NCI-H82 (cell line): Measurements from ENCODE around the gene HHEX.

ENCODE experiments used
- DNase-seq: peaks from one replicate; lab custom pipeline; 2025; lab: John Stamatoyannopoulos, UW

Gene HHEX

GRCh38 chr10:92692697-92693533, 3.2 kb downstream of the HHEX start:
- DNase-seq, result no peak

- no peak for DNase-seq
Measured at GRCh38 chr10:92693534-92693893, 3.8 kb downstream of the HHEX start.

DNA sequence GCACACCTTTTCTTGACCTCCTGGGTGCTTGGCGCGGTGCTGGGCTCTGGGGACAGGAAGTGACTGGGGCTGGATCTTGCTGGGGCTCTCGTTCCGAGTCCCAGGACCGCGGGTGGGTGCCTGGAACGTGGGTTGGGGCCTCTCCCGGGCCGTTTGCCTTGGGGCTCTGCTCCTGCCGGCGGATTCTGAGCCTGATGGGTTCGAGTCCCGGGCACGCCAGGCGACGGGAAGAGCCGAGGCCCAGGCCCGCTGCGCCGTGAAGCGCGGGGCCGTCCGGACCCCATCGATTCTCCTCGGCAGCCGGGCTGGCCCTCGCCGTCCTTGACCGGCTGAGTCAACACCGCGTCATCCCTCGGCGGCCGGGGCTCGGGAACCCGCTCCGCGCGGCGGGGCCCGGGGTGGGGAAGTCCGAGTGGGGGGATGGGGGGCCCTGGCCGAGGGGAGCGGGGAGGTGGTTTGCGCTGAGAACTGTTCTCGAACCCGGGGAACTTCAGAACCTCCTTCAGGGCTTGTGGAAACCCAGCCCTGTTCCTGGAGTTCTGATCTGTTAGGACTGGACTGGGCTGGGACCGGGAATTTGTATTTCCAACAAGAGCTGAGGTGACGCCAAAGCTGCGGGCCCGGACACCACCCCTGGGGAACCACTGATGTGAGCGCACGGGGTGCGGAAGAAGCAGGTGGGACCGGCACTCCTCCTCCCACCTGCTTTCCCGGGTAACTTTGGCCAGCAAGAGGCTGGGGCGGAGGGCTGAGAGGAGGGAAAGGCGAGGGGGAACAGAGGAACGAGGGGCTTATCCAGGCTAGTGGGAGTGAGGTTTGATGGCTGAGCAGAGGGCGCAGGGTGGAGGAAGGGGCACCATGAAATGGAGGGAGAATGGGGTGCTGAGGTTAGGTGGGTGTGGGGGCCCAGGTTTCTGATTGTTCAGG, 6.2 kb downstream of the HHEX start:
- DNase-seq, result no peak

GRCh38 chr10:92696606-92697383, 7.0 kb downstream of the HHEX start:
- no peak for DNase-seq

GRCh38 chr10:92697663-92698511, 8.1 kb downstream of the HHEX start:
- DNase-seq, result no peak

DNA sequence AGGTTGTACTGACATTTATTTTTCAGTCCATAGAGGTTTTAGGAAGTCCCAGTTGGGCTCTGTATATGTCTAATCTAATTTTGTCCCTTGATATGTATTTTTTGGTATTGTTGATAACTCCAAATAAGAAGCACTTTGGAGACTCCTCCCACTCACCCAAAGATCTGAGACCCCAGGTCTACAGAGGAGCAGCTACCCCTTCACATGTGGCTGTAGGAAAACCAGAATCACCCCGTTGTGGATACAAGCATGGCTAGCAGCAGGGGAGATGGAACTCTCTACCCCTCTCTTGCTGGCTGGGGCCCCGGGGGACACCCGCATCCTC, 9.4 kb downstream of the HHEX start:
- no peak for DNase-seq

DNA sequence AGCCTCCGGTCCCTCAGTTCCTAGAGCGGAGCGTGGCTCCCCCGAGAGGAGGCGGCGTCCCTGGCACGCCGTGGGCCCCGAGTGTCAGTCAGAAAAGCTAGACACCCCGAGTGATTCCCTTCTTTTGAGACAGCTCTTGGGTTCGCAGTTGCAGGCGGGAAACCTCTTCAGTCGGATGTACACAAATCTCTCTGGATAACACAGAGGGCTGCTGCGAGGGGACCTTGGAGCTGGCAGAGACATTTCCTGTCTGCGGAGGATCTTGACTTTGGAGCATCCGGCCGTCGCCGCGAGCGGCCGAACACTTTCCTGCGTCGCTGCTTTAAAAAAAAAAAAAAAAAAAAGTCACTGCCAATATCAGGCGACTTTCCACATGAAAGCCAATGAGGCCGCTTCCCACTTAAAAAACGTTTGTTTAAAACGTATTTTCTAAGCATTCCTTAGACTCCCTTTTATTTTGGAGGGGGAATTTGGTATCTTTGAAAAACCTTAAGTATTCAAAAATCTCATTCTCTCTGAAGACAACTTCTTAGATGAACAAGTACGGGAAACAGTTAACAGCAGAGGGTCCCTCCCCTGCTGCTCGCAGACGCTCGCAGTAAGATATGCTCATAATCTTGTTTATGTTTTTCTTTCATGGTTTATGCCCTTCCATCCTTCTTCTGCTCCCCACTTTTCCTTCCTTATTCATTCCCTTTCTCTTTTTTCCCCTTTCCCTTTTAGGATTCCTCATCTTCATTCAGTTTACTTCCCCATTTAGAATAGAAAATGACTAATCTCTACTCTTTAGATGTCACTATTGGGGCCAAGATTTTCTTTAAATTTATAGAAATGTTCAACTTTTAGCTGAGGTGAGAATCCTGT, 10.0 kb downstream of the HHEX start:
- DNase-seq, result no peak

DNA sequence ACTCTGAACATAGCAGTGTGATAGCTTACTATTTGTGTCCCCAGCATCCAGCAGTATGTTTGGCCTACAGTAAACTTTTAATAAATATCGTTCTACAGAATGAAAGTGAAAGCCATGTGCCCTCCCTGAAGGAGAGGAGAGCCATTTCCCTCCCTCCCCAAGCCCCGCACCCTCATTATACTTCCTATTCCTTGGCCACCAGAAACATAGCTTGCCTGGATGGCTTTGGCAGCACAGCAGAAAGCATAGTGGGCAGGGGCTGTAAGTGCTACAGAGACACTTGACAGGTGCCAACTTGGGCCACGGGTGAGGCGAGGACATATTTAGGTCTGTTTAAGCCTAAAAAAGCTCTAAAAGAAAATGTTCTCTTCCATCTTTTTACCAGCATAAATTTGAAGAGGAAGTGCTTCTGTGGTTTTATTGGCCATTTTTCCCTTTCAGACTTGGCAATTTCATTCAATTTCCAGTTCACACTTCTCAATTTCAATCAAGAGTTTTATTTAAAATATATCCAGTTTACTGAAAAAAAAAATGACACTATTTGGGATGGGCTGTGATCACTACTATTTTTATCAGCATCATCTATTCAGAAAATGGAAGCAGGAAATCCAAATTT, 12.7 kb downstream of the HHEX start:
- DNase-seq, result no peak

GRCh38 chr10:92712016-92712889, 22.5 kb downstream of the HHEX start:
- no peak for DNase-seq

GRCh38 chr10:92714152-92714845, 24.5 kb downstream of the HHEX start:
- DNase-seq, result no peak

DNA sequence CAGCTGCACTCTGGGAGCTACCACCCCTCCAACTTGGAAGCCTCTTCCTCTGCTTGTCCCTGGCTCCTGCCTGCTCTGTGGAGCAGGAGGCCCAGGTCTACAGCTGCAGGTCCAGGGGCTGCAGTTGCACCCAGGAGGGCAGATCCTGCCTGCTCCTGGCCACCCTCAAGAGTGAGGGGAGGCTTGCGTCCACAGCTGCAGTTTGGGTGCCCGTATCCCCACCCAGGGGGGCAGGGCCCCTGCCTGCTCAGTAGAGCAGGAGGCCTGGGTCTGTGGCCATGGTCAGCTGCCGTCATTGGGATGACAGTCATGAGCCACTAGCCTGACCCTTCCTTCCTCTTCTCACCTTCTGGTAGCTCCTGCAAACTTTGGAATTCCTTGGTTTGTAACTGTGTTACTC, 25.1 kb downstream of the HHEX start:
- DNase-seq, result no peak

DNA sequence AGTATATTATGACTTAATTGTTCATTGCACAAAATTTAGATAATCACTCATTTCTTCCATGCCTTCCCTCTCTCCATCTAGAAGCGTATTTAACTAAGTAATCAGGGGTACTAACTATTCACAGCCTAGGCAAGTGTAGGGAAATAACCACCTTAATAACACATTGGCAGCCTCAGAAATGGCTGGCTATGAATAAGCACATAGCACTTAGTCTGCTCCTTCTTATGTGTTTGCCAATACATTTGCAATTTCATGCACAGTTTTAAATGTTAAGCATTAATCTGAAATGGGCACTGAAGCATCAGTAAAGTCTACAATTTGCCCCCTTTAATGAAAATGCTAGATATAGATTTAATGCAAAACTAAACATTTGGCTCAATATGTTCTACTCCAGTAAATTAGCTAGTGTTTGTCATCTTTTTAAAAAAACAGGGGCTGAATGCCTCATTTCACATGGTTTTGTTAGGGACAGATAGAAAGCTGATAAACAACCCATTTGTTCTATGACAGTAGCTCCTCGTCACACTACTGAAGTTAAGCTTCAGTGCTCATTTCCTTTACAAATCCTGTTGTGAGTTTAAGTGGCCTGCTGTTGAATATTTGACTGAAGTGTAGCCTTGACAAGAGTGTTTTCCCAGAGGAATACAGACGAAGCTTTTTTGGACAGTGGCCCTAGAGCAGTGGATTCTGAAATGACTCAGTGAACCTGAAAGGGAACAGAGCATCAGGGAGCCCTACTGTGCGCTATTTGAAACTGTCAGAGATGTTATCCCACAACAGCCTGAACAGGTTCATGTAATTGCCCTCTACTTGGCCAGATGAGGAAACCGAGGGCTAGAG, 30.5 kb downstream of the HHEX start:
- DNase-seq, result no peak

DNA sequence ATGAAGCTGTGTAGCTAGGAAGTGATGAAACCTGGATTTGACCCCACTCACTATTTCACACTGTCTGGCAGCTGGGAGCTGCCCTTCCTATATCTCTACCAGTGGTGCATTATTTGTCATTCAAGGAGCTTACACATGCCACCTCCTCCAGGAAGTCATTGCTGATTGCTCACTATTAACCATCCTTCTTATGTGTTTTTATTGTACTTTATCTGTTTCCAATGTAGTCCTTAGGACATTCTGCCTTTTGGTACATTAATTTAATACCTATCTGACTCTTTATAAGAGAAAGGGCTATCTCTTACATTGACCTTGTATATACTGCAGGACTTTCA, 31.0 kb downstream of the HHEX start:
- DNase-seq, result no peak

DNA sequence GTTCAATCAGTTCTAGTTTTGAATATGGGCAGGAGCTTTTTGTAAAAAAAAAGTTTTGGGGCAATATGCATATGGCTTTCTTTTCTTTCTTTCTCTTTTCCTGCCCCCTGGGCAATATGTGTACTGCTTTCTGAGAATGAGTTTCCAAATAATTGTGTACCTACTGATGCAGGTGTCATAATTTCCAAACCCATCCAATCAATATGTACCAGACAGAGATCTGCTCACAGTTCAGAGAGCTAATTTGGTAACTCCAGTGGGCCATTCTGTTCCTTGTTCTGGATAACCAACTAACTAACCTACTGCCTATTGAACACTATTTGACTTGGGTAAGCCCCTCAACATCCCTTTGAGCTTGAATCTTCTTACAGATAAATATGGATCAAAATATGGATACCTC, 32.6 kb downstream of the HHEX start:
- DNase-seq, result no peak

GRCh38 chr10:92727141-92727540, 37.4 kb downstream of the HHEX start:
- DNase-seq, result no peak

DNA sequence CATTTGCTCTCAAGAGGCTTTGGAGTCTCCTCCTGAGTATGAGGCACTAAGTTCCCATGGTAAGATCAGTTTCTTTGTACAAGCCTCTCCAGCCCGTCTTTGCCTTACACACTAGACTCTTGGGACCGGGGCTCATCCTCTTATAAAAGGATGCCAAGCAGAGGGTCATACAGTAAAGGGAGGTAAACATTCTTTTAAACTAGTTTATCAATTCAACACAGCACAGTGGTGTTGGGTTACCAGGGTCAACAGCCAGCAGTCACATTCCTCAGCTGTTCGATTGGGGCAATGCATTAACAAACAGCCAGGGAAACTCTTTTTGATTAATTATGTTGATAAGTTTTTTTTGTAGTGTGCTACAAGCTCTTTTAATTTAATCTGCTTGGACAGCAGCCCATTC, 37.8 kb downstream of the HHEX start:
- DNase-seq, result peak; percentile 4

- no peak for DNase-seq
Measured at GRCh38 chr10:92729886-92730285, 40.1 kb downstream of the HHEX start.

DNA sequence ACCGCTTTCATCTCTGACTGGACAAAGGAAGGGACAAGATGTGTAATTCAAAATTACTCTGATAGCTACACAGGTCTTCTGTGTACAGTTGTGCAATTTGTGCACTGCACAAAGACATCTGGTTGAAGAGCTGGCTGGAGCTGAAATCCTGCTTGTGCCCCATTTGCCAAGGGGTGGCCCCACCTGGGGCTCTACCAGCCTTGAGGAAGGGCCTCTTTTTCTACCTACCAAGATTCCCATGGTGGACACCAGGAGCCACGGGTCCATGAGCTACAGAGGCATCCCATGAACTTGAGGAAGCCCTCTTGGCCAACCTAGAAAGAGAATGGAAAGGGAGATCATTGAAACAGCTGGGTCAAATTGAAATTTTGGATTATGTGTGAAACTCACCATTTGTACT, 43.2 kb downstream of the HHEX start:
- no peak for DNase-seq
